Right lobe of liver (tissue), 6 donors: Measurements from ENCODE around the gene TSEN2. TPM values are rescaled to one million over a fixed set of nuclear protein-coding genes. Genes with fewer than 3 reads are reported as not detected.

Source experiments
- ATAC-seq, 4 donors: fragments of 200-7000 bp; cut with Tn5 transposase; one replicate each; pipeline ENCODE4 v1.9.1; 2020; ENCODE audit warnings: mild to moderate bottlenecking in 4 of 4, moderate library complexity in 4 of 4
- DNase-seq, 3 donors: peaks; one replicate each; pipeline ENCODE4 v3.0.0-alpha.2; 2020
- H3K27ac ChIP-seq, 3 donors: fragments of 200-600 bp; one replicate each; pipeline ENCODE4 v1.8.0; 2022
- H3K27me3 ChIP-seq, 2 donors: fragments of 200-600 bp; one replicate each; pipeline ENCODE4 v1.8.0; 2022
- H3K36me3 ChIP-seq, 4 donors: fragments of 200-600 bp; sonication (generic) in 1 of 4; one replicate each; pipeline versions ENCODE4 v1.5.1 to v1.8.0; 2017 to 2022; ENCODE audit warnings: control low read depth in 1 of 4
- H3K4me1 ChIP-seq, 4 donors: fragments of 200-600 bp; sonication (generic) in 1 of 4; one replicate each; pipeline versions ENCODE4 v1.5.1 to v1.8.0; 2017 to 2022; ENCODE audit warnings: control low read depth in 1 of 4
- H3K4me3 ChIP-seq, 3 donors: fragments of 200-600 bp; one replicate each; pipeline ENCODE4 v1.8.0; 2022
- H3K9me3 ChIP-seq, 4 donors: fragments of 200-600 bp; sonication (generic) in 1 of 4; one replicate each; pipeline versions ENCODE4 v1.5.1 to v1.8.0; 2017 to 2022; ENCODE audit warnings: control low read depth in 1 of 4
- POLR2A ChIP-seq: fragments of 450-650 bp; IDR thresholded peaks from one replicate; pipeline ENCODE4 v1.6.1; 2017; ENCODE audit warnings: antibody characterized with exemption, mild to moderate bottlenecking
- WGBS: methylation state at CpG from one replicate; pipeline ENCODE4 v1.1.6; 2018; ENCODE audit warnings: low coverage, low lambda C conversion rate; ENCODE audit not compliant: insufficient coverage; ENCODE audit errors: missing lambda C conversion rate; 5-methylcytosine and 5-hydroxymethylcytosine counted together
- intact Hi-C, 2 donors: fragments of 100-400 bp; cut with DNase I; formaldehyde crosslinking; loops; one replicate each; pipeline versions ENCODE4 v1.11.2 to v1.14.1; 2022
- total RNA-seq, 6 experiments: library from RNA; depleted of rRNA in 2 of 6; stranded (reverse); fragments of >200 nt in 2 of 6; fragmentation: NEBNext Ultra II Directional in 3 of 6; extraction: Animal tissue kit (Norgen Biotek cat#: 25700) in 3 of 6; gene quantifications; one replicate each; pipeline versions ENCODE4 v1.1.0 to v1.2.4, GENCODE V29; 2016 to 2023
- TF ChIP-seq, protein P1 (sequence below), 4 donors: fragments of 200-600 bp in 3 of 4; fragments of 450-650 bp in 1 of 4; IDR thresholded peaks; one replicate each; pipeline versions ENCODE4 v1.5.1 to v1.8.0; 2016 to 2022; ENCODE audit warnings: antibody characterized with exemption in 4 of 4, mild to moderate bottlenecking in 2 of 4
- donor health status: DM: no; HTN: yes; CAD: no.
- donor health status: DM: no; HTN: no; CAD: no.
- donor health status: DM: no; HTN: no; CAD: no.
- donor health status: DM: no; HTN: yes; CAD: no.
- donor health status: DM: no; HTN: yes; CAD: no.

TSEN2 gene
- total RNA-seq, 6 experiments from 2014 or later, result 4.7 to 9.2 (median 6.4) TPM

DNA sequence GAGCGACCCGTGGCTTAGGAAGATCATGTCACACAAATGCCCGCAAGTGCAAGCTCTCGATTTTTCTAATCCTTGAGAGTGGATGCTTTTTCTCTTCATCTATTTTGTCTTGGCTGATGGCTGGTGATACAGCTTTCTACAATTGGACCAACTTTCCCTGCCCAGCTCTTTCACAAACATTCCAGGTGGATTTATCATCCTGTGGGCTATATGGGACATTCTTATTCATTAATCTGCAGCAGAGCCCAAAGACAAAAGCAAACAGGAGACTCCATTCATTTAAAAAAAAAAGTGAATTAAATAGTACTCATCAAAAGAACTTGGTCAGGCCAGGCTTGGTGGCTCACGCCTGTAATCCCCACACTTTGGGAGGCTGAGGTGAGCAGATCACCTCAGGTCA, 14.2 kb upstream of the TSEN2 start:
- 100% methylated on average over 2 of the region's 5 CpGs for WGBS
- Histone ChIP-seq H3K27me3 (no peaks in the 10 kb centered on the region), H3K4me1 (no peaks in the 10 kb centered on the region), H3K36me3 (no peaks in the 10 kb centered on the region), H3K4me3 (no peak overlapping the region), H3K9me3 (no peaks in the 10 kb centered on the region), H3K27ac (no peak overlapping the region)
- intact Hi-C loops, result loop anchor here in 1 of 2 donors (10.0 kb wide), 1 partner anchor 335 kb away; no protein-coding TSS in a partner anchor
- no peak for DNase-seq
- TF ChIP-seq POLR2A, result no peak
- TF ChIP-seq, protein P1, sequence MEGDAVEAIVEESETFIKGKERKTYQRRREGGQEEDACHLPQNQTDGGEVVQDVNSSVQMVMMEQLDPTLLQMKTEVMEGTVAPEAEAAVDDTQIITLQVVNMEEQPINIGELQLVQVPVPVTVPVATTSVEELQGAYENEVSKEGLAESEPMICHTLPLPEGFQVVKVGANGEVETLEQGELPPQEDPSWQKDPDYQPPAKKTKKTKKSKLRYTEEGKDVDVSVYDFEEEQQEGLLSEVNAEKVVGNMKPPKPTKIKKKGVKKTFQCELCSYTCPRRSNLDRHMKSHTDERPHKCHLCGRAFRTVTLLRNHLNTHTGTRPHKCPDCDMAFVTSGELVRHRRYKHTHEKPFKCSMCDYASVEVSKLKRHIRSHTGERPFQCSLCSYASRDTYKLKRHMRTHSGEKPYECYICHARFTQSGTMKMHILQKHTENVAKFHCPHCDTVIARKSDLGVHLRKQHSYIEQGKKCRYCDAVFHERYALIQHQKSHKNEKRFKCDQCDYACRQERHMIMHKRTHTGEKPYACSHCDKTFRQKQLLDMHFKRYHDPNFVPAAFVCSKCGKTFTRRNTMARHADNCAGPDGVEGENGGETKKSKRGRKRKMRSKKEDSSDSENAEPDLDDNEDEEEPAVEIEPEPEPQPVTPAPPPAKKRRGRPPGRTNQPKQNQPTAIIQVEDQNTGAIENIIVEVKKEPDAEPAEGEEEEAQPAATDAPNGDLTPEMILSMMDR (IDR thresholded peaks at IDR 0.05), result no peak
- ATAC-seq, result no peak

DNA sequence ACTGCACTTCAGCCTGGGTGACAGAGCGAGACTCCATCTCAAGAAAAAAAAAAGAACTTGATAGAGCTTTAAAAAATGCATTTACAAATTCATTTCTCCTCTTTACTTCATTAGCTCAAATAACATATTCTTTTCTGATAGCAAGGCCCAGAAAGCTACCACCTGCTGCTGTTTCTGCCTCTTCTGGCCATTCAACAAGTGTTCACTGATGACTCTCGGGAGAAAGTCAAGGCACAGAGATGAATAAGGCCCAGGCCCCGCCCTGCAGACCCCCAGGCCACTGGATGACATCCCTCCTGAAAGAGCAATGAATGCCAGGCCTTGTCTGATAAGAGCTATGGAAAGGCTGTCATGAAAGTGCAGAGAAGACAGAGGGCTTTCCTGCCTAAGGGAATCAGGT, 13.6 kb upstream of the TSEN2 start:
- ATAC-seq, result no peak
- 93% methylated on average over 3 of the region's 3 CpGs for WGBS
- intact Hi-C loops, result loop anchor here in 1 of 2 donors (10.0 kb wide), 1 partner anchor 336 kb away; no protein-coding TSS in a partner anchor

DNA sequence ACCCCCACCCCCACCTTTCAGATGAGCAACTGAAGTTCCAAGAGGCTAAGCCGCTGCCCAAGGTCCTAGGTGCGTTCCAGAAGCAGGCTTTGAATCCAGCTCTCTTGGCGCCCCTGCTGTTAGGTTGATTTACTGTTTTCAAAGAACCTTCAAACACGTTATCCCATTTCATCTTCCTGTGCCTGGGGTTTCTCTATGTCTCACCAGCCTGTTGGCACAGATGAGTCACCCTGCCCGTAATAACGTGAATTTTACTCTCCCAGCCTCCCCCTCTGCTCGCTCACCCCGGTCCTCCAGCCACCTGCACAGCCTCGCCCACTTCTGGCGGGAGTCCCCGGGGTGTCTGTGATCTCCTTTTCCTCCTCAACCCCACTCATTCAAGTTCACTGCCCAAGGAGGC, 13.0 kb upstream of the TSEN2 start:
- Histone ChIP-seq H3K27me3 (no peaks in the 10 kb centered on the region), H3K4me3 (no peak overlapping the region), H3K36me3 (no peaks in the 10 kb centered on the region), H3K9me3 (no peaks in the 10 kb centered on the region), H3K4me1 (peaks cover 0 to 6% (median 0%) of the 10 kb centered on the region in 4 donors), H3K27ac (no peak overlapping the region)
- WGBS, result 78% methylated on average over 9 of the region's 11 CpGs
- TF ChIP-seq, protein P1 (IDR thresholded peaks at IDR 0.05), result no peak
- no peak for TF ChIP-seq POLR2A
- ATAC-seq (no peak), DNase-seq (no peak)
- intact Hi-C loops, result loop anchor here in 1 of 2 donors (10.0 kb wide), 1 partner anchor 336 kb away; no protein-coding TSS in a partner anchor

More for the DNA sequence above, 13.6 kb upstream of the TSEN2 start:
- Histone ChIP-seq H3K9me3 (no peaks in the 10 kb centered on the region), H3K27me3 (no peaks in the 10 kb centered on the region), H3K27ac (no peak overlapping the region), H3K4me1 (peaks cover 0 to under 1% (median 0%) of the 10 kb centered on the region in 4 donors), H3K4me3 (no peak overlapping the region), H3K36me3 (no peaks in the 10 kb centered on the region)
- TF ChIP-seq, protein P1 (IDR thresholded peaks at IDR 0.05), result no peak
- TF ChIP-seq POLR2A, result no peak
- DNase-seq, result no peak

DNA sequence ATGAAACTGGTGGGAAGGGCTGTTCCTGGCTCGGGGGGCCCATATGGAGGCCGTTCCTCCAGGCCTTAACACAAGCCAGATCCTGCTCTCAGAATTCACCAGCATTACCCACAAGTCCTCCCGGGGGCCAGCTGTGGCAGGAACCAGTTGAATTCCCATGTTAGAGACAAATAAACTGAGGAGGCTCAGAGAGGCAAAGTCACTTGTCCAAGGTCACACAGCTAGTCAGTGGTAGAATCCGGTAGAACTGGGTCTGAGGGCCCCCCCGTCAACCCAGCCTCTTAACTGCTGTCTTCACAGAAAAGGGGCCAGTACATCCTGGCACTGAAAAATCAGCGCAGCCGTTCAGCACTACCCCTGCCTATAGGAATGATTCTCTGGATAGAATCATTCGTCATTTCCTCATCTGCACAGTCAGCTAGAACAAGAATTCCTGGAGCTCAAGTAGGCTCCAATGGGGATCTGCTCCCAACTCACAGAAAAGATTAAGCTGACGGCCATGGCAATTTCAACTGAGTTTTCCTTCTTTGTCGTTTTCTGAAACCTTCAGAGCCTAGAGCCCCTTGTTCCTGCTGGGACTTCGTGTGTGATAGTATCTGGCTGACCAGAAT, 12.2 kb upstream of the TSEN2 start:
- DNase-seq, result no peak
- intact Hi-C loops, result loop anchor here in 1 of 2 donors (10.0 kb wide), 1 partner anchor 337 kb away; no protein-coding TSS in a partner anchor
- Histone ChIP-seq H3K27ac (no peak overlapping the region), H3K9me3 (no peaks in the 10 kb centered on the region), H3K4me3 (no peak overlapping the region), H3K27me3 (no peaks in the 10 kb centered on the region), H3K4me1 (peaks cover 0 to 11% (median 0%) of the 10 kb centered on the region in 4 donors), H3K36me3 (no peaks in the 10 kb centered on the region)
- TF ChIP-seq, protein P1 (IDR thresholded peaks at IDR 0.05), result no peak
- no peak for TF ChIP-seq POLR2A
- ATAC-seq, result no peak
- WGBS, result 84% methylated on average over 3 of the region's 11 CpGs
